Right hindlimb (tissue), 1 donor: ENCODE data around the gene HNF1A.
"Not testable (repeated sequence)": the region's sequence is repeated elsewhere in the genome, so short reads cannot be mapped to it uniquely, and the experiment has no call there.

Source experiments
- DNase-seq: peaks from one replicate; pipeline ENCODE4 v3.0.0-alpha.2; 2018

The HNF1A gene, protein sequence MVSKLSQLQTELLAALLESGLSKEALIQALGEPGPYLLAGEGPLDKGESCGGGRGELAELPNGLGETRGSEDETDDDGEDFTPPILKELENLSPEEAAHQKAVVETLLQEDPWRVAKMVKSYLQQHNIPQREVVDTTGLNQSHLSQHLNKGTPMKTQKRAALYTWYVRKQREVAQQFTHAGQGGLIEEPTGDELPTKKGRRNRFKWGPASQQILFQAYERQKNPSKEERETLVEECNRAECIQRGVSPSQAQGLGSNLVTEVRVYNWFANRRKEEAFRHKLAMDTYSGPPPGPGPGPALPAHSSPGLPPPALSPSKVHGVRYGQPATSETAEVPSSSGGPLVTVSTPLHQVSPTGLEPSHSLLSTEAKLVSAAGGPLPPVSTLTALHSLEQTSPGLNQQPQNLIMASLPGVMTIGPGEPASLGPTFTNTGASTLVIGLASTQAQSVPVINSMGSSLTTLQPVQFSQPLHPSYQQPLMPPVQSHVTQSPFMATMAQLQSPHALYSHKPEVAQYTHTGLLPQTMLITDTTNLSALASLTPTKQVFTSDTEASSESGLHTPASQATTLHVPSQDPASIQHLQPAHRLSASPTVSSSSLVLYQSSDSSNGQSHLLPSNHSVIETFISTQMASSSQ

DNA sequence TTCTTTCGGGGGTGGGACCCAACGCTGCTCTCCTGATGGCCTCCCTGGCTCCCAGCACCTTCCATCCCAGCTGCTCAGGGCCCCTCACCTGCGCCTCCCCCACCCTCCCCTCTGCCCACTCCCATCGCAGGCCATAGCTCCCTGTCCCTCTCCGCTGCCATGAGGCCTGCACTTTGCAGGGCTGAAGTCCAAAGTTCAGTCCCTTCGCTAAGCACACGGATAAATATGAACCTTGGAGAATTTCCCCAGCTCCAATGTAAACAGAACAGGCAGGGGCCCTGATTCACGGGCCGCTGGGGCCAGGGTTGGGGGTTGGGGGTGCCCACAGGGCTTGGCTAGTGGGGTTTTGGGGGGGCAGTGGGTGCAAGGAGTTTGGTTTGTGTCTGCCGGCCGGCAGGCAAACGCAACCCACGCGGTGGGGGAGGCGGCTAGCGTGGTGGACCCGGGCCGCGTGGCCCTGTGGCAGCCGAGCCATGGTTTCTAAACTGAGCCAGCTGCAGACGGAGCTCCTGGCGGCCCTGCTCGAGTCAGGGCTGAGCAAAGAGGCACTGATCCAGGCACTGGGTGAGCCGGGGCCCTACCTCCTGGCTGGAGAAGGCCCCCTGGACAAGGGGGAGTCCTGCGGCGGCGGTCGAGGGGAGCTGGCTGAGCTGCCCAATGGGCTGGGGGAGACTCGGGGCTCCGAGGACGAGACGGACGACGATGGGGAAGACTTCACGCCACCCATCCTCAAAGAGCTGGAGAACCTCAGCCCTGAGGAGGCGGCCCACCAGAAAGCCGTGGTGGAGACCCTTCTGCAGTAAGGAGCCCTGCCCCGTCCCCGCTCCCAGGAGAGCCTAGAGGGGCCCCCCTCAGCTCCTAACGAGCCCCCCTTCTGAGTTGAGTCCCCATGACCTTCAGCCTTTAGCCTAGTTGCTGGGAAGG lies at the start of gene HNF1A:
Gene HNF1A, plus strand, starts transcription at position 248 of the 924 bp plus-strand sequence. Its CDS starts 226 bp downstream, at position 474.
- no peak for DNase-seq

DNA sequence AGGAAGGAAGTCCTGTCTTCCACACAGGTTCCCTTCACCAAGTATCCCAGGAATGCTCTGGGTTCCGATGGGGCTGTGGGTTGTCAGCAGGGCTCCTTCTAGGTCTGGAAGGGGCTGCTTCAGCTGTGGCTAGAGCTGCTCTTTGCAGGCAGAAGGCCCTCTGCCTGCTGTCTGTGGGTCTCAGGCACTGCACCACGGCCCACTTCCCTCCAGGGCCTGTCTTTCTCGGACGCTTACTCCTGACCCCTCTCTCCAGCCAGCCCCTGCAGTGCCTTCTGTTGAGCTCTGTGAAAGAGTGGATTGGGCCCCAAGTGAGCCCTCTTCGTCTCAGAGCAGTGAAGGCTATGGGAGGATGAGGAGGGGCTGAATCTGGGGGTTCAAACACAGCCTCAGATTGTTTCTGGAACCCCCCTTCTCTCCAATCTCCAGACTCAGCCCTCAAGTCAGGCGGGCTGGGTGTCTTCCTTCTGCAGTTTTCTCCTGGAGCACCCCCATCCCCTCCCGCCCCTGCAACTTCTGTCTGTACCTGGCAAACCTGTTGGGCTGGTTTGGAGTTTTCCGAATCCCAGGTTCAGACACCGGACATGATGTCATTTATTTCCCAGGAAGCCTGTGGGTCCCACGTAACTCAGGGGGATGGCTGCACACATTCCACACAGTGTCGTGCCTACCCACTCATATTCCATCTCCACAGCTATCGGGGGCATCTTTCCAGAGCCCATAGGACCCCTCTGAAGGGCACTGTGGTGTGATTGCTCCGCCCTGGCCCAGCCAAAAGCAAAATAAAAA lies 49.3 kb upstream of the HNF1A start:
- DNase-seq, result no peak

DNA sequence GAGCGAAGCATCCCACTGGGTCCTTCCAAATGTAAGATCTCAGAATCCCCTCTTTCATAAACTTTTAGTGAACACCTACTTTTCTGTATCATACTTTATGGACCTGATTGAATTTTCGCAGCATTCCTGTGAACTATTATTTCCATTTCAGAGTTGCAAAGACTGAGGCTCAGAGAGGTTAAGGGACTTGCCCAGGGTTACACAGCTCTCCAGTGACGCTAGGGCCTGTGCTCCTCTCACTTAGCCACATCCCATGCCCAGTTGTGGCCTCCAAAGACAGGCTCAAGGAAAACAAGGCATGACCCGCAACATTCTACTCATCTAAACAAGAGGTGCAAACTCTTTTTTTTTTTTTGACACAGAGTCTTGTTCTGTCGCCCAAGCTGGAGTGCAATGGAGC lies 48.3 kb upstream of the HNF1A start:
- DNase-seq, result no peak

DNA sequence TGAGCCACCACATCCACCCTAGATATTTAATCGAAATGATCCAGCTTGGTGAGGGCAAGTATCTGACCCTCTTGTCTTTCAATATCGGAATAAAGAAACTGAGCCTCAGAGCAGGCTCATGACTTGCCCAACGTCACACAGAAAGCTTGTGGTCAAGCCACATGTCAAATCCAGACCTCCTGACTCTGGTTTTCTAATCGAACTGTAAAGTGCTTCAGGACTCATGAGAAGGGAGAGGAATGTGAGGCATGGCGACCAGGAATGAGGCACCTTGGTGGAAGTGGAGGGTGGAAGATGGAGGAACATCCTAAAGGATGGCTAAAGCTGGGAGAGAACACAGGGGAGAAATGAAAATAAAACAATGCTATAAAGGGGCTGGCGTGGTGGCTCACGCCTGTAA lies 46.3 kb upstream of the HNF1A start:
- DNase-seq, result no peak

DNA sequence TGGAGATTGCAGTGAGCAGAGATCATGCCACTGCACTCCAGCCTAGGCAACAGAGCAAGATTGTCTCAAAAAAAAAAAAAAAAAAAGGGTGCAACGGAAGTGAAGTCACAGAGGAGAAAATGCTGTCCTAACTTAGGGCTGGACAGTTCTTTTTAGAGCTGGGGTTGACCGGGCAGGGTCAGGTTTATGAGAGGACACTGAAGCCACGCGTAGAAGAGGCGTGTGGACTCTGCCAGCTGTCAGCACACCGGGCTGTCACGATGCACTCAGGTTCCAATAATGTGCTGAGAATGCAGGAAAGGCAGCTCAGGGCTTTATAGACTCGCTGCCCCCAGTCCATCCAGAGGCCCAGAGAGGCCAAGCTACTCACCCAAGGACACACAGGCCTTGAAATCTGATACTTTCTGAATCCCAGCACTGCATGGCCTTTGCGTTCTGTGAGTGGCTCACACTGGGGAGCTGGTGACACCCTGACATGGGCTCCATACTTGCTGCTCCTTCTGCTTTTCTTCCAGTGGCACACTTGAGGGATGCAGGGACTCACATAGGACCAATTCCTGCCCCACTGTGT lies 45.3 kb upstream of the HNF1A start:
- DNase-seq, result no peak

DNA sequence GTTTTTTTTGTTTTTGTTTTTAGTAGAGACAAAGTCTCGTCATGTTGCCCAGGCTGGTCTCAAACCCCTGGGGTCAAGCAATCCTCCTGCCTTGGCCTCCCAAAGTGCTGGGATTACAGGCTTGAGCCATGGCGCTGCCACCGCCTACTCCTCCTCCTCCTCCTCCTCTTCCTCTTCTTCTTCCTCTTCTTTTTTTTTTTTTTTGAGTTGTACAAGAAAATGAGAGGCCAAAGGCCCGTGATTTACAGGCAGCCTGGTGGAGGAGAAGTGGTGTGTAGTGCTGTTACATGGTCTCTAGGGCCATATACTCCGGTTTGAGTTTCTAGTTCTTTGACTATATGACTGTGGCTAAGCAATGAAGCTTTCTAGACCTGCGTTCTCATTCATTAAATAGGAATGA lies 44.6 kb upstream of the HNF1A start:
- DNase-seq, result no peak

DNA sequence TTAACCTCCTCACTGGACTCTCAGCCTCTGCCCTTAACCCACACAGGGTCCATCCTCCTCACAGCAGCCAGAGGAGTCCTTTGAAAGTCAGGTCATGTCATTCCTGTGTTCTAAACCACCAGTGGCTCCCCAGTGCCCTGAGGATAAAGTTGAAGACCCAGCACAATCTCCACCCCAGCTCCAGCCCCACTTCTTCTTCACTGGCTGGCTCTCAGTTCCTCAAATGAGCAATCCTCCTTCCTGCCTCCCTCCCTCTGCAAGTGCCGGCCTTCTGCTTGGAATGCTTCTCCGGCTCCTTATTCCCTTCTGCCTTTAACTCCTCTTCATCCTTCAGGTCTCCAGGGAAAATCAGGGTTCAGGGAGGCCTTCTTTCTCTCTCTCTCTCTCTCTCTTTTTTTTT lies 42.1 kb upstream of the HNF1A start:
- DNase-seq, result no peak

DNA sequence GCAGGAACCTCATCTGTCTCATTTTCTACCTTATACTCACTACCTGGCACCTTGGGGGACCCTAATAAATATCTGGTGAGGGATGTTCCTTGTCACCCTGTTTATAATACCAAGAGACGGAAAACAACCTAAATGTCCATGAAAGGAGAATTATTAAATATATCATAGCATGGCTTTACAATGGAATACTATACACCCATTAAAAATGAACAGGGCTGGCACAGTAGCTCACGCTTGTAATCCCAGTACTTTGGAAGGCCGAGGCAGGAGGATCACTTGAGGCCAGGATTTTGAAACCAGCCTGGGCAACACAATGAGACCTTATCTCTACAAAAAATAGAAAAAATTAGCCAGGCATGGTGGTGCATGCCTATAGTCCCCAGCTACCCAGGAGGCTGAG lies 39.8 kb upstream of the HNF1A start:
- DNase-seq, result no peak

DNA sequence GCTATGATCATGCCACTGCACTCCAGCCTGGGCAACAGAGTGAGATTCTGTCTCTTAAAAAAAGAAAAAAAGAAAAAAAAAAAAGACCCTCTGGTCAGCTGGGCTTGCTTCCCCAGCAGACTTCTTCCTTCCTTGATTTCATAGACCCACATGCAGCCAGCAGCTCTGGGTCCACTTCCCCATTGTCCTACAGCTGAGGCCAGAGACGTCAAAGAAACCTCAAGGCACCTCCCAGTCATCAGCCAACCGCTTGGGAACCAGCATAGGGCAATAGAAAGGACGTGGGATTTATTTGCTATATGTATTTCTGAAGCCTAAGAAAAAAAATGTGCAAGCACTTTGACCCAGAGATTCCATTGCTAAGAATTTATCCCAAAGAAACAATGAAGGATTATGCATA lies 38.8 kb upstream of the HNF1A start:
- no peak for DNase-seq

DNA sequence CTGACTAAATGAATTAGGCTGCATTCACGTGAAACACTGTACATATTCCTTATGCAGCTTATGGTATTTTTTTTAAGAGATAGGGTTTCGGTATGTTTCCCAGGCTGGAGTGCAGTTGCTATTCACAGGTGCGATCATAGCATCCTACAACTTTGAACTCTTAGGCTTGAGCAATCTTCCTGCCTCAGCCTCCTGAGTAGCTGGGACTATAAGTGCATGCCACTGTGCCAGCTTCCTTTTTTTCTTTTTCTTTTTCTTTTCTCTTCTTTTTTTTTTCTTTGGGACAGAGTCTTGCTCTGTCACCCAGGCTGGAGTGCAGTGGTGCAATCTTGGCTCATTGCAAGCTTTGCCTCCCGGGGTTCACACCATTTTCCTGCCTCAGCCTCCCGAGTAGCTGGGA lies 38.3 kb upstream of the HNF1A start:
- no peak for DNase-seq

DNA sequence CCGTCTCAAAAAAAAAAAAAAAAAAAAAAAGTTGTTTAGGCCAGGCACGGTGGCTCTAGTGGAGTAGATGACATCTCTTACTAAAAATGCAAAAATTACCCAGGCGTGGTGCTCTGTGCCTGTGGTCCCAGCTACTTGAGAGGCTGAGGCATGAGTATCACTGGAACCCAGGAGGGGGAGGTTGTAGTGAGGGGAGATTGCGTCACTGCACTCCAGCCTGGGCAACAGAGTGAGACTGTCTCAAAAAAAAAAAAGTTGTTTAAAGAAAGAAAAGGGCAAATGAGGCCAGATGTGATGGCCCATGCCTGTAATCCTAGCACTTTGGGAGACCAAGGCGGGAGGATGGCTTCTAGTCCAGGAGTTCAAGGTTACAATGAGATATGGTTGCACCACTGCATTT lies 37.5 kb upstream of the HNF1A start:
- DNase-seq, result no peak

DNA sequence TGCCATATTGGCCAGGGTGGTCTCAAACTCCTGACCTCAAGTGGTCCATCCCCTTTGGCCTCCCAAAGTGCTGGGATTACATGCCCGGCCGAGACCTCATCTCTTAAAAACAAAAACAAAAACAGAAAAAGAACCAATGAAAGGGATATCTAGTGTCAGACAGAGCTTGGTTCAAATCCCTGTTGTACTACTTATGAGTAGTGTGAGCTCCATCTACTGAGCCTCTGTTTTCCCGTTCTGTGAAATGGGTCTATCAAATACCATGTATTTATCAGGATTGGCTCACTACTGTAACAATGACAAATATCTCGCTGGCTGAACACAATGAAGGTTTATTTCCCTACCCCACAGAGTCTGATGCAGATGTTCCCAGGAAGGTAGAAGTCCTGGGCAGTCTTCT lies 36.9 kb upstream of the HNF1A start:
- no peak for DNase-seq

DNA sequence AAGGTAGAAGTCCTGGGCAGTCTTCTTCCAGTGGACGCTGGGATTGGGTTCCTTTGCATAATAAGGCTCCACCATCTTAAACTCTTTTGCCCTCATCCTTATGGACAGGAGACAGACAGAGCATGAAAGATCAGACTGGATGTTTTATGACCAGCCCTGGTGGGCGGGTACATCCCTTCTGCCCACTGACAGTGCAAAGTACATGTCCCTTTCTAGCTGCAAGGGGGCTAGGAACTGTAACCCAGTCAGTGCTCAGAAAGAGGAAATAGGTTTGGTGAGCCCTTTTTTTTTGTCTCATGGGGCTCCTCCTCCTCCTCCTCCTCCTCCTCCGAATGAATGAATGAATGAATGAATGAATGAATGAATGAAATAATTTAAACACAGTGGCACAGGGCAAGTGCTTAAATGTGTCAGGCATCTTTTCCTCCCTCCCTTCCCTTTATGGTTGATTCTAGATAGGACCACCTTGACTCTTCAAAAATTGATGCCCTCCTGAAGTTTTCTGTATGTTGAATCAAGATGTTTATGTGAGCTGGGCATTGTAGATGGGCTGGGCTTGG lies 36.4 kb upstream of the HNF1A start:
- DNase-seq, result no peak

DNA sequence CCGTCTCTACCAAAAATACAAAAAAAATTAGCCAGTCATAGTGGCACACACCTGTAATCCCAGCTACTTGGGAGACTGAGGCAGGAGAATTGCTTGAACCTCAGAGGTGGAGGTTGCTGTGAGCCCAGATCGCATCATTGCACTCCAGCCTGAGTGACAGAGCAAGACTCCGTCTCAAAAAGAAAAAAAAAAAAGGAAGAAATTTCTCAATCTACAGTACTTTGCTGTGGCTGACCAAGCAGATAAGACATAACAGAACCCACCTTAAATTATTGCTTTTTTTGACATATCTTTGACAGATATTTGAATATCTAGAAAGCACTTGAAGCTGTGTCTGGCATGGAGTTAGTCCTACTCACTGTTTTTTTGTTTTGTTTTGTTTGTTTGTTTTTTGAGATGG lies 34.9 kb upstream of the HNF1A start:
- DNase-seq, result no peak

DNA sequence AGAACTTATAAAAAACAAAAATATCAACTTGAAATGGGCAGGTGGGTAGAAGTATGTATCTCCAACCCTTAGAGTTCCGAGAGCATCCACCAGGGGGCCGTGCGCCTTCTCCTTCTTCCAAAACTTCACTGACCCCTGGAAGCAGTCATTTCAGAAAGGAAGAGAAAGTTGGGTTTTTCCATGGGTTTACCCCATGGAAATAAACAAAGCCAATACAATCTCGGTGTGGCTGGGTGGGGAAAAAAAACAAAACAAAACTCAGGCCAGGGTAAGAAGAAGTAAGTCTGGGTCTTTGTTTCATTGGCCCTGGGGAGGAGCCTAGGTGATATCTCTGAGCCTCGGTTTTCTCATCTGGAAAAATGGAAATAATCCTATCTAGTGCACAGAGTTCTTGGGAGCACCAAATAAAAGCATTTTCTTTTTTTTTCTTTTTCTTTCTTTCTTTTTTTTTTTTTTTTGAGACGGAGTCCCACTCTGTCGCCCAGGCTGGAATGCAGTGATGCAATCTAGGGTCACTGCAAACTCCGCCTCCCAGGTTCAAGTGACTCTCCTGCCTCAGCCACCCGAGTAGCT lies 33.6 kb upstream of the HNF1A start:
- peak; percentile 31 for DNase-seq

DNA sequence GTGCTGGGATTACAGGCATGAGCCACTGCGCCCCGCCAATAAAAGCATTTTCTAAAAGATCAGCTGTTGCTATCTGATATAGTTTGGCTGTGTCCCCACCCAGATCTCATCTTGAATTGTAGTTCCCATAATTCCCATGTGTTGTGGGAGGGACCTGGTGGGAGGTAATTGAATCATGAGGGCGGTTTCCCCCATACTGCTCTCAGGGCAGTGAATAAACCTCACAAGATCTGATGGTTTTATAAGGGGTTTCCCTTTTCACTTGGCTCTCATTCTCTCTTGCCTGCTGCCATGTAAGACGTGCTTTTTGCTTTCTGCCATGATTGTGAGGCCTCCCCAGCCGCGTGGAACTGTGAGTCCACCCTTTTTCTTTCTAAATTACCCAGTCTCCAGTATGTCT lies 32.8 kb upstream of the HNF1A start:
- not testable (repeated sequence) for DNase-seq

DNA sequence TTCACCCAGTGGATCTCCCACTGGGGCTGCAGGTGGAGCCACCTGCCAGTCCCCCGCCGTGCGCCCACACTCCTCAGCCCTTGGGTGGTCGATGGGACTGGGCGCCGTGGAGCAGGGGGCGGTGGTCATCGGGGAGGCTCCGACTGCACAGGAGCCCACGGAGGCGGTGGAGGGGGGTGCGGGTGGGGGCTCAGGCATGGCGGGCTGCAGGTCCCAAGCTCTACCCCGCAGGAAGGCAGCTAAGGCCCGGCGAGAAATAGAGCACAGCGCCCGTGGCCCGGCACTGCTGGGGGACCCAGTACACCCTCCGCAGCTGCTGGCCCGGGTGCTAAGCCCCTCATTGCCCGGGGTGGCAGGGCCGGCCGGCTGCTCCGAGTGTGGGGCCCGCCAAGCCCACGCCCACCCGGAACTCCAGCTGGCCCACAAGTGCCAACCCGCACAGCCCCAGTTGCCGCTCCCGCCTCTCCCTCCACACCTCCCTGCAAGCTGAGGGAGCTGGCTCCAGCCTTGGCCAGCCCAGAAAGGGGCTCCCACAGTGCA lies 28.0 kb upstream of the HNF1A start:
- not testable (repeated sequence) for DNase-seq

DNA sequence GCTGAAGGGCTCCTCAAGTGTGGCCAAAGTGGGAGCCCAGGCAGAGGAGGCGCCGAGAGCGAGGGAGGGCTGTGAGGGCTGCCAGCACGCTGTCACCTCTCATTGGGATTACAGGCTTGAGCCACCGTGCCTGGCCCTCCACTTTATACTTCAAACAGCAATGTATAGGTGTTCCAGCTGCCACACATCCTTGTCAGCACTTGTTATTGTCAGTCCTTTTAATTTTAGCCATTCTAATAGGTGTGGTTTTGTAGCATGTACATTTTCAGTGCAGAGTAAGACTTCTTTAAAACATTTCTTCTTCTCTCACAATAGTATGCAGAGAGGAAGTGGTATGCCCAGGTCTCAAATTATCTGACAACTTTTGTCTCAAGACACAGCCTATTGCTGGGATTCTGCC lies 27.5 kb upstream of the HNF1A start:
- DNase-seq, result no peak

DNA sequence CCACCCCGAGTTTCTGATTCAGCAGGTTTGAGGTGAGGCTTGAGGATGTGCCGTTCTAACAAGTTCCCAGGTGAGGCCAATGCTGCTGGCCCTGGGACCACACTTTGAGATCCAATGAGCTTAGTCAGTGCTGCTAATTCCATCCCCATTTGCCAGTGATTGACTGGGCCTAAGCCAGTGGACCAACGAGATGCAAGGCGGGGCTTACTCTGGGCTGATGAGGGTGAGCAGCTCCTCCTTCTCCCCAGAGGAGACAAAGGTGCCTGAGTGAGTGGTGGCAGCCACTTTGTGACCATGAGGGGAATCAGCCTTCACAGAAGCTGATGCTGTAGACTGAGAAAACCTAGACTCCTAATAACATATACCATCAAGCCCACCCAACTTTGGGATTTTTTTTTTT lies 23.1 kb upstream of the HNF1A start:
- no peak for DNase-seq

DNA sequence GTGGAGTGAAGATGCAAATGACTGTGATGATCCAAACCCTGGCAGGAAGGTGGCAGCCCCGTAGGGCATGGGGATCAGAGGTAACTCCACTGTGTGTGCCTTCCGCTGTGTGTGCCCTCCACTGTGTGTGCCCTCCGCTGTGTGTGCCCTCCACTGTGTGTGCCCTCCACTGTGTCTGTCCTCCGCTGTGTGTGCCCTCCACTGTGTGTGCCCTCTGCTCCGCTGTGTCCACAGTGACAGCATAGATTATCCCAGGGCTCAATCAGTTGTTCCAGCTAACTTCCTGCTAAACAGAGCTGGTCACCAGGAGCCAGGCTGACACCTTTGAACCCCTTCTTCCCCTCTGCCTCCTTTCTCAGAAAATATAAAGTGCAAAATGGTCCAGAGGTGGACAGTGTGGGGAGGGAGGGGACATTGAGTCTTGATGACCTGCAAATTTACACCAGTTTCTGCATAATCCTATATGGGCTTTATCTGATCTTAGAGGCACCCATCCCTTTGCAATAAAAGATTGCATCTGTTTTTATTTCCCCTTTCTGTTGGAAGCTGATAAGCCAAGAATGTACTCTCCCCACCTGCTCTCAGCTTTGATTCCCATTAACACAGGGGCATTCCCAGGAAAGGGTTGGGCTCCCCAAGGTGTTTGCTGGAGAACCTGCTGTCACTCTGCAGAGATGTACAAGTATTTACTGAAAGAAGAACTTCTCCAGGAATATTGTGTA lies 21.6 kb upstream of the HNF1A start:
- no peak for DNase-seq
